ENCODE measurements around the gene GMPPA. TPM values are rescaled to one million over a fixed set of nuclear protein-coding genes. Genes with fewer than 3 reads are reported as not detected.

Gene GMPPA
- total RNA-seq, 1 experiment from 2014 or later = 32.0 TPM

DNA sequence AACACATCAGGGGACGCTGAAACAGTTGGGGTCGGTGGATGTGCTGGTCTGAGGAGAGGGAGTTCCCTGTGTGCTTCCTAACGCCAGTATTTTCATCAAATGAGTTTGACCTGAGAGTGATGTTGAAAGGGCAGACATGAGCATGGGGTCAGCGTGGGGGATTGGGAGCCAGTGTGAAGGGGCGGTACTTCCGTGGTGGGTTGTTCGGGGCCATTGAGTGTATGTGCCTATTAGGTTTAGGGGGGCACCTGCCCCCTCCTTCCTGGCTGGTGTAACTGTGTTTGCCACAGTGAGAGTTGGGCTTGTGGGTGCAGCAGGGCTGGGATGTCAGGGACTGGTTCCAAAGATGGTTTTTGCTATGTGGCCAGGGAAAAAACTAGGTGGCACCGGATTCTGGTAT lies 39.7 kb upstream of the GMPPA start:
- no peaks in the 10 kb centered on the region for H3K27me3 ChIP-seq (ENCODE audit: insufficient read depth, low read length)
- no peaks in the 10 kb centered on the region; the same call in 1 of the 2 replicates for H3K4me1 ChIP-seq (ENCODE audit: insufficient read depth, low read length)
- H3K9ac ChIP-seq (ENCODE audit: extremely low read depth, insufficient read length, low read length) = no peak overlapping the region
- H2BK20ac ChIP-seq (ENCODE audit: low read depth, low read length, poor library complexity, severe bottlenecking) = no peak overlapping the region
- no peak overlapping the region for H4K8ac ChIP-seq (replicated peaks; ENCODE audit: insufficient read length, low read depth, low read length)
- no peak overlapping the region for H4K91ac ChIP-seq (ENCODE audit: insufficient read length, low read depth, low read length)
- H2BK120ac ChIP-seq (ENCODE audit: low read depth, low read length, poor library complexity, severe bottlenecking) = no peak overlapping the region
- whole genome bisulfite sequencing (ENCODE audit: extremely low coverage, insufficient read length, low lambda C conversion rate) = no CpG with 5 or more reads among the region's 8 CpGs
- H3K14ac ChIP-seq (ENCODE audit: insufficient read depth, low read length) = no peak overlapping the region
- no peak for DNase-seq
- H3K4me2 ChIP-seq (ENCODE audit: insufficient read depth, insufficient read length, low read length) = no peak overlapping the region
- H2BK5ac ChIP-seq (ENCODE audit: insufficient read length, low read length) = no peak overlapping the region
- no peak overlapping the region for H4K5ac ChIP-seq (ENCODE audit: insufficient read length, low read depth, low read length)
- no peak overlapping the region for H3K18ac ChIP-seq (ENCODE audit: insufficient read length, low read depth, low read length)
- no peaks in the 10 kb centered on the region for H3K79me2 ChIP-seq (ENCODE audit: insufficient read depth, low read length)
- H2BK15ac ChIP-seq (ENCODE audit: low read depth, low read length) = no peak overlapping the region
- H3T11ph ChIP-seq (ENCODE audit: low read length) = no peak overlapping the region
- Mint-ChIP-seq H3K27me3 (ENCODE audit: low read depth) (peaks cover 4% of the 10 kb centered on the region), H3K27ac (peak overlapping the region in 1 of 3 experiments; percentile 16; a peak in 1 of 7 replicates), H3K4me1 (peaks cover 37 to 41% of the 10 kb centered on the region in 2 experiments), H3K4me3 (no peak overlapping the region; a peak in 1 of 5 replicates), H3K36me3 (ENCODE audit: insufficient read depth in 1 of 3, low read depth in 3 of 3) (peaks cover 6 to 13% (median 9%) of the 10 kb centered on the region in 3 experiments), H3K9me3 (no peaks in the 10 kb centered on the region; a peak in 1 of 5 replicates)
- TF ChIP-seq, protein P1, sequence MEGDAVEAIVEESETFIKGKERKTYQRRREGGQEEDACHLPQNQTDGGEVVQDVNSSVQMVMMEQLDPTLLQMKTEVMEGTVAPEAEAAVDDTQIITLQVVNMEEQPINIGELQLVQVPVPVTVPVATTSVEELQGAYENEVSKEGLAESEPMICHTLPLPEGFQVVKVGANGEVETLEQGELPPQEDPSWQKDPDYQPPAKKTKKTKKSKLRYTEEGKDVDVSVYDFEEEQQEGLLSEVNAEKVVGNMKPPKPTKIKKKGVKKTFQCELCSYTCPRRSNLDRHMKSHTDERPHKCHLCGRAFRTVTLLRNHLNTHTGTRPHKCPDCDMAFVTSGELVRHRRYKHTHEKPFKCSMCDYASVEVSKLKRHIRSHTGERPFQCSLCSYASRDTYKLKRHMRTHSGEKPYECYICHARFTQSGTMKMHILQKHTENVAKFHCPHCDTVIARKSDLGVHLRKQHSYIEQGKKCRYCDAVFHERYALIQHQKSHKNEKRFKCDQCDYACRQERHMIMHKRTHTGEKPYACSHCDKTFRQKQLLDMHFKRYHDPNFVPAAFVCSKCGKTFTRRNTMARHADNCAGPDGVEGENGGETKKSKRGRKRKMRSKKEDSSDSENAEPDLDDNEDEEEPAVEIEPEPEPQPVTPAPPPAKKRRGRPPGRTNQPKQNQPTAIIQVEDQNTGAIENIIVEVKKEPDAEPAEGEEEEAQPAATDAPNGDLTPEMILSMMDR (conservative IDR thresholded peaks at IDR 0.05) = no peak
- H3K27ac ChIP-seq (ENCODE audit: insufficient read length, low read depth, low read length) = no peak overlapping the region
- no peaks in the 10 kb centered on the region for H3K9me3 ChIP-seq (ENCODE audit: control insufficient read depth, low read depth, low read length)
- no peak overlapping the region for H3K56ac ChIP-seq (ENCODE audit: insufficient read length, low read depth, low read length)
- H2BK12ac ChIP-seq (ENCODE audit: insufficient read length, low read depth, low read length) = no peak overlapping the region
- H2AK5ac ChIP-seq (ENCODE audit: insufficient read length, low read length) = no peak overlapping the region
- H3K23ac ChIP-seq (ENCODE audit: insufficient read length, low read depth, low read length) = no peak overlapping the region
- H4K20me1 ChIP-seq (ENCODE audit: control insufficient read depth, insufficient read depth, insufficient read length) = no peaks in the 10 kb centered on the region
- no peak overlapping the region for H3K4ac ChIP-seq (ENCODE audit: low read depth, low read length)
- H3K23me2 ChIP-seq (ENCODE audit: insufficient read length, low read depth, low read length, poor library complexity, severe bottlenecking) = no peaks in the 10 kb centered on the region
- no peaks in the 10 kb centered on the region for H3K79me1 ChIP-seq (ENCODE audit: insufficient read depth, low read depth, low read length, poor library complexity, severe bottlenecking)
- H2AFZ ChIP-seq (ENCODE audit: low read length) = no peak overlapping the region
